Stimulated activated CD8-positive, alpha-beta memory T cell treated with anti-CD3 and anti-CD28 coated beads, Interleukin-12 subunit alpha, Interleukin-12 subunit beta, amount 100 ng/mL, for 24 hours (primary cell): ENCODE measurements around the gene SPDYE6.
"Not testable (repeated sequence)": the region's sequence is repeated elsewhere in the genome, so short reads cannot be mapped to it uniquely, and the experiment has no call there.

Experiments
- DNase-seq: peaks from one replicate; pipeline ENCODE4 v3.0.0-alpha.2; 2020; ENCODE audit errors: extremely low read depth

SPDYE6 gene

DNA sequence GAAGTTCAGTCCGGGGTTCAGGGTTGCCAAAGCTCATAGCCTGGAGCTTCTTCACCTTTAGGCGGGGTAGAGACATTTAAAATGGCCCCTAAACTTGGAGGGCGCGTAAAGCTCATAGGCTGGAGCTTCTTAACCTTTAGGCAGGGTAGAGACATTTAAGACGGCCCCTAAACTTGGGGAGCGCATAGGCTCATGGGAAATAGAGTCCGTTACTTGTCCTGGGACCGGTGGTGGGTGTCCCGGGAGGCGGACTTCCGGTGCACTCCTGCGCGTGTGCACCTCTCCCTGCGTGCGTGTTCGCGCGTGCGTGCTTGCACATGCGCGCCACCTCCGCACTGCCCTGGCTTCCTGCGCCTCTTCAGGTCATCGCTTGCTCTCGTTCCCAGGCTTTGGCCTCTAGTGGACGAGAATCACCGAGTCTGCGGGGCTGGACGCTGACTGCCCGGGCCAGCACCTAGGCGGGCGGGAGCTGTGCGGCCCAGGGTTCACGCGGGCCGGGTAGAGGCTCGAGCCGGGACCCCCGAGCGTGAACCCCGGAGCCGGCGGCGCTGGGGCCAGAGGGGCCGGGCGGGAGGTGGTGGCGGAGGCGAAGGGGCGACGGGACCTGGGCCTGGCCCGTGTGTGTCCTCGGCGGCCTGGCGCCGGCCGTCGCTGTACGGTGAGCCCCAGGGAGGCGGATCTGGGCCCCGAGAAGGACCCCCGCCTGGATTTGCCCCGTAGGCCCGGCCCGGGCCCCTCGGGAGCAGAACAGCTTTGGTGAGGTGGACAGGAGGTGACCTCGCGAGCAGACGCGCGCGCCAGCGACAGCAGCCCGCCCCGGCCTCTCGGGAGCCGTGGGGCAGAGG is 7.5 kb upstream of the SPDYE6 start:
- peak; percentile 84 for DNase-seq

DNA sequence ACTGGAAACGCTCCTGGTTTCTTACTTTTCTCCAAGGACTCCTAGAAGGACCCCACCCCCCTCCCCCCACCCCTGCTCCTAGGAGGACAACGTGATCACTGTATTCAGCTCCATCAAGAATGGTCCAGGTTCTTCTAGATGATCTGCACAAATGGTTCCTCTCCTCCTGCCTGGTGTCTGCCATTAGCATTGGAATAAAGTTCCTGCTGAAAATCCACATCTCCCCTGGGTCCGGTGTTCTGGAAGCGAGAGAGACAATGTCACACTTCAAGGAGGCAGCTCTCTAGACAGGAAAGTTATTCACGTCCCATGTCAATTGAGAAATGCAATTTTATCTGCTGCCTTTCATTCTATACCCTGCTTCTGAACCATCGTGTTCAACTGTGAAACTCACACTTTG is 9.3 kb downstream of the SPDYE6 start:
- not testable (repeated sequence) for DNase-seq

DNA sequence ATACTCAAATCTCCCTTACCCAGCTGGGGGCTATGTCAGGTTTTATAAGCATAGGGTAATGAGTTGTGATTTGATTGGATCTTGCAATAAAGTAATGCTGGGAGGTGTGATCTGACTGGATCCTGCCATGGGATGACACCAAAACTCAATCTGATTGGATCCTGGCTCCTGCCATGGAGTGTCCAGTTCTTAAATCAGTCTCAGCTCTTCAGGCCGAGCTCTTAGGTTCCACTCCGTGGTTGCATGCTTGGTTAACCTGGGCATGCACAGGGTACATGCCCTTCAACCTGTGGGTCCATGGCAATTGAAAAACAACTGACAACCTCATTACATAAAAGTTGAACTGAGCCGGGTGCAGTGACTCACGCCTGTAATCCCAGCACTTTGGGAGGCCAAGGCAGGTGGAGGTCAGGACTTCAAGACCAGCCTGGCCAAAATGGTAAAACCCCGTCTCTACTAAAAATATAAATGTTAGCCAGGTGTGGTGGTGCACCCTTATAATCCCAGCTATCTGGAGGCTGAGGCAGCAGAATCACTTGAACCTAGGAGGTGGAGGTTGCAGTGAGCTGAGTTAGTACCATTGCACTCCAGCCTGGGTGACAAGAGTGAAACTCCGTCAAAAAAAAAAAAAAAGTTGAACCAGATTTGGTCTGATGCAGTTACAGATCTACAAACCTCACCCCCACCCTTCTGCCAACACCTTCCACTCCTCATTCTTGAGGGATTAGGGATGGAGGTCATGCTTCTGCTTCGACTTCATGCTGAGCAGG is 15.5 kb downstream of the SPDYE6 start:
- DNase-seq, result not testable (repeated sequence)

DNA sequence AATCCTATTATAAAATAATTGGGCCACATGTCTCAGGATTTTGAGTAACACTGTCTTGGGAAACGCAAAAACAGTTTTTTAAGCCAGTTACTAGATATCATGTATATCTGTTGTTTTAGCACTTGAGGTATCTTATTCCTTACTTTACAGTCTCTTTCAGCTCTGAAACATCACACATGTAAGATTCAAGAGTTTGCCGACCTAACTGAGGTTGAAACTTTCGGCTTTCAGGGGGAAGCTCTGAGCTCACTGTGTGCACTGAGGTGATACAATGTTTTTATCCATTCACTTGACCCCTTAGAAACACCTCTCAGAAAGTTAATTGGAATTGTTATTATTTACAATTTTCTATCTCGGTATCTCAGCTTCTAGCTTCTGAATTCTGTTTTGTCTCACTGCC is 18.8 kb downstream of the SPDYE6 start:
- not testable (repeated sequence) for DNase-seq

DNA sequence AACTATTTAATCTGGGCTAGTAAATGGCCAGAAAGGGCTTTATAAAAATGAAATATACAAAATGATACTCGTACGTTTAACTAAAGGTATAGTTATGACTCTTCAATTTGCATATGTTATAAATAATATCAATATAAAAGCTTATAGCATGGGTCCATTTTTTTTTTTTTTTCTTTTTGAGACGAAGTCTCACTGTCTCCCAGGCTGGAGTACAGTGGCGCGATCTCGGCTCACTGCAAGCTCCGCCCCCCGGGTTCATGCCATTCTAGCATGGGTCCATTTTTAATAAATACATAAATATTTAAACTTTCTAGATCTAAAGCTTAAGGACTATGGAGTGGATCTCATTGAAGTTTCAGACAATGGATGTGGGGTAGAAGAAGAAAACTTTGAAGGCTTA is 19.2 kb downstream of the SPDYE6 start:
- not testable (repeated sequence) for DNase-seq

DNA sequence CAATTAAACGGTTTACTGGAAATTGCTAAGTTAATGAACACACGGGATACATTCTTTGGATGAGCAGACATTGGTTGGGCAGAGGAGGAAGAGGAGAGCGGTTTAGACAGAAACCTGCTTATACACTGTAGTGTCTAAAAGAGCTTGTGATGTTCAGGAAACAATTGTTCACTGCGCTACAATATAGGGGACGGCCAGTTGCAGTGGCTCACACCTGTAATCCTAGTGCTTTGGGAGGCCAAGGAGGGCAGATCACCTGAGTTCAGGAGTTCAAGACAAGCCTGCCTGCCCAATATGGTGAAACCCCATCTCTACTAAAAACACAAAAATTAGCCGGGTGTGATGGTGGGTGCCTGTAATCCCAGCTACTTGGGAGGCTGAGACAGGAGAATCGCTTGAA is 20.7 kb downstream of the SPDYE6 start:
- not testable (repeated sequence) for DNase-seq

DNA sequence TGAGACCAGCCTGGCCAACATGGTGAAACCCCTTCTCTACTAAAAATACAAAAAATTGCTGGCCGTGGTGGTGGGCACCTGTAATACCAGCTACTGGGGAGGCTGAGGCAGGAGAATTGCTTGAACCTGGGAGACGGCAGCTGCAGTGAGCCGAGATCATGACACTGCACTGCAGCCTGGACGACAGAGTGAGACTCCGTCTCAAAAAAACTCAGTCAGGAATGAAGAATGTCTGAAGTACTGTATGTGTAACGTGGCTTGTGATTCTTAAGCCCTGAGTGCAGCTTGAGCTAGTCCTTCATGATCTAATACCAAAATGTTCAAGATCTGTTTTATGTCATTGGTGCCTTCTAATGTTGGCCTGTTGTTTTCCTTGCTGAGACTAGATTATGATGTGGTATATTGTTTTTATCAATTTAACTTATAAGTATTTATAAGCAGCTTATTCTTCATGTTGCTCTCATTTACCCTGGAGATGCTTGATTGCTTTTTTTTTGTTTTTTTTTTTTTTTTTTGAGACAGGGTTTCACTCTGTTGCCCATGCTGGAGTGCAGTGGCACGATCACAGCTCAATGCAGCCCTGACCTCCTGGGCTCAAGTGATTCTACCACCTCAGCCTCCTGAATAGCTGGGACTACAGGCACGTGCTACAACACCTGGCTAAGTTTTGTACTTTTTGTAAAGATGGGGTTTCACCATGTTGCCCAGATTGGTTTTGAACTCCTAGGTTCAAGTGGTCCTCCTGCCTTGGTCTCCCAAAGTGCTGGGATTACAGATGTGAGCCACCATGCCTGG is 25.4 kb downstream of the SPDYE6 start:
- DNase-seq, result not testable (repeated sequence)

DNA sequence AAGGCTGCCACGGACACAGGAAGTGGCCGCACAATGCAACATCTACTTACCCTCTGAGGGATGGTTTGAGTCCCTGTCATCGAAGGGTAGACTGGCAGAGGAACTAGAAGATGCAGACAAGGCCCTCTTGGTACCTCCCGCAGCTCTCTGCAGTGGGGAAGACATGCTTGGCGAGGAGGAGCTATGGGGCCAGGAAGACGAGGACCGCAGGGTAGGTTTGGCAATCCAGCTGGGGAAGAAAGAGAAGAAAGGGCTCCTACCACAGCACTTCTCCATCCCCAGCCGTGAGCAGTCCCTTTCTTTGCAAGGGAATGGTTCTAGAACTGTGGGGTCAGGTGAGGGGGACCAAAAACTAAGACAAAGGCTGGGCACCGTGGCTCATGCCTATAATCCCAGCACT is 26.9 kb downstream of the SPDYE6 start:
- not testable (repeated sequence) for DNase-seq

DNA sequence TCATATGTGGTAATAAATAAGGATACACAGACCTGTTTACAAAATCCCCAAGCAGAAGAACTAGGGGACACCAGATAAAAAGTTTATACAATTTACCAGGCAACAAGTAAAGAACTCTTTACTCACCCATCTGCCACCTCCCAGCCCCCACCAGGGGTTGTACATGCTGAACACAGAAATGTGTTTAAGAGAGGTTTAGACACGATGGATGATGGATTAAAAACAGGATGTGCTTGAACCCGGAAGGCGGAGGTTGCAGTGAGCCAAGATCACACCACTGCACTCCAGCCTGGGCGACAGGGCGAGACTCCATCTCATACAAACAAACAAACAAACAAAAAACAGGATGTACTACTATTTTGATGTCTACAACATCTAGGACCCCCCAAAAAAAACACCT is 27.4 kb downstream of the SPDYE6 start:
- DNase-seq, result not testable (repeated sequence)

DNA sequence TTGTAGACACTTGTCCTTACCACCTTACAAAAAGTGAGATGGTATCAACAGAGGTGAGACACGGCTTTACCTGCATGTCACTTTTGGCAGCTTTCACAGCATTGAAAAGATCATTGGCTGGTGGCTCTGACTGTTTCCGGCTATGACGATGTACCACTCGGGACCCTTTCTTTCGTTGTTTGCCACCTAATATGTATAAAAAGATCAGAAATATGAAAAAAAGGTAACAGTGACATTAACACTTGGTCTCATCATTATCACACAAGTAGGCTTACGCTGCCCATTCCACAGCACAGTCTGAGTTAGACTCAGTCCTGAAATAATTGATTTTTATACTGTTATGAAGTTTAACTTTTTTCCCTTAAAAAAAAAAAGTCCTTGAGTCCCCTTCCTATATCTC is 29.1 kb downstream of the SPDYE6 start:
- DNase-seq, result not testable (repeated sequence)

DNA sequence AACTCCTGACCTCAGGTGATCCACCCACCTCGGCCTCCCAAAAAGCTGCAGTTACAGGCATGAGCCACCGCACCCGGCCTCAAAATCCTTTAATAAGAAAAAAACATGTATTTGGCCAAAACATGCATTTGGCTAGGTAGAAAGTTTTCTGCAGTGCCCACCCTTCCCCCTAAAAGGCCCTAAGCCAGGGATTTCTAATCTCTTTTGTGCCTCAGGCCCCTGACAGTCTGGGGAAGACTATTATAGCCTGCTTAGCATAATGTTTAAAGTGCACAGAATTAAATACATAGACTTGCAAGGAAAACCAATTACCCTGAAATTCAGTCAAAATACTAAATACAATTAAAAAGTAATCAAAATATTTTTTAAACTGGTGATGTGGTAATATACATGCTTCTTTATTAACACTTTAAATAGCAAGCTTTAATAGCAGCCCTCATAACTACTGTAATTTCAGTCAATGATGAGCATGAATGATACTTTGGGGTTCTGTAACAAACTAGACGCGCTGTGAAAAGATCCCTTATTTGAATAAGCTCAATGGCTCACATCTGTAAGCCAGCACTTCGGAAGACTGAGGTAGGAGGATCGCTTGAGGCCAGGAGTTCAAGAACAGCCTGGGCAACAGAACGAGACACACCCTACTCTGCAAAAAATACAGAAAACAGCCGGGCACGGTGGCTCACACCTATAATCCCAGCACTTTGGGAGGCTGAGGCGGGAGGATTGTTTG is 29.9 kb downstream of the SPDYE6 start:
- DNase-seq, result no peak

DNA sequence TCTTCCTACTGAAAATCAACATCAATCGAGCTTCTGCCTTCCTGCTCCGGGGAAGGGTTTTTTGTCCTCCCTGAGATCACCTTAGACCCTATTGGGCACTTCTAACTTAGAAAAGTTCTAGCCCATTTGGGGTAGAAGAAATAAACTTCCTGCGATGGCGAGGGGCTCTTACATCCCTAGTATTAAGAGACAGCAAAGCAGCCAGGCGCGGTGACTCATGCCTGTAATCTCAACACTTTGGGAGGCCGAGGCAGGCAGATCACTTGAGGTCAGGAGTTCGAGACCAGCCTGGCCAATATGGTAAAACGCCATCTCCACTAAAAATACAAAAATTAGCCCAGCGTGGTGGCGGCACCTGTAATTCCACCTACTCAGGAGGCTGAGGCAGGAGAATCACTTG is 31.1 kb downstream of the SPDYE6 start:
- DNase-seq, result not testable (repeated sequence)

DNA sequence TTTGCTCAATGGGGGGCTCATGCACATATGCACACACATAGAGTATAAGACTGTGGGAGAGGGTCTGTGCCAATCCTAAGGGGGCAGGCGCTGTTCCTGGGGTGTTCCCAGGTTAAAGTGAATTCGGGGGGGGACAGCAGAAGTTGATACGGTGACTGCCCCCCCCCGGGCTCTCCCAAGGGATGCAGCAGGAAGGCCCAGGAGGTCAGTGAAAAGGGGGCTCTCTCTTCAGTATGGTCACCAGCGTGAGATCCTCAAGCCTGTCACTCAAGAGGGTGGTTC is 32.4 kb downstream of the SPDYE6 start:
- no peak for DNase-seq

DNA sequence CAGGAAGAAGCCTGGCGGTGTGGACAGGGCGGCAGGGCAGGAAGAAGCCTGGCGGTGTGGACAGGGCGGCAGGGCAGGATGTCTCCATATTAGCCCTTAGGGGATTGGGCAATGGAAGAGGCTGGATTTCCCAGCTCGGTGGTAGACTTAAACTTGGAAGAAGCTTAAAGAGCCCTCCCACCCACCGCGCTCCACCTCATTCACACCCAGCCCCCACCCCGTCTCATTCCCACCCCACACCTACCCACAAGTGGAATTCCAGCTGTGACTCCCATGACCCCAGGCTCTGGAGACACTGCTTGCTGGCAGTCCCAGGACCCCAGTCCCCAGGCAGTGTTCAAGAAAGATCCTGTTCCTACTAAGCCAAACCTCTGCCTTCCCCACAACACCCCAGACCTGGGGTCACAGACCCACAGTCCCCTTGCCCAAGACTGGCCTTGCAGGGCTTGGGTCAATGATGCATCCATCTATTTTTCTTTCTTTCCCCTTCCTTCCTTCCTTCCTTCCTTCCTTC is 34.0 kb downstream of the SPDYE6 start:
- DNase-seq, result no peak

DNA sequence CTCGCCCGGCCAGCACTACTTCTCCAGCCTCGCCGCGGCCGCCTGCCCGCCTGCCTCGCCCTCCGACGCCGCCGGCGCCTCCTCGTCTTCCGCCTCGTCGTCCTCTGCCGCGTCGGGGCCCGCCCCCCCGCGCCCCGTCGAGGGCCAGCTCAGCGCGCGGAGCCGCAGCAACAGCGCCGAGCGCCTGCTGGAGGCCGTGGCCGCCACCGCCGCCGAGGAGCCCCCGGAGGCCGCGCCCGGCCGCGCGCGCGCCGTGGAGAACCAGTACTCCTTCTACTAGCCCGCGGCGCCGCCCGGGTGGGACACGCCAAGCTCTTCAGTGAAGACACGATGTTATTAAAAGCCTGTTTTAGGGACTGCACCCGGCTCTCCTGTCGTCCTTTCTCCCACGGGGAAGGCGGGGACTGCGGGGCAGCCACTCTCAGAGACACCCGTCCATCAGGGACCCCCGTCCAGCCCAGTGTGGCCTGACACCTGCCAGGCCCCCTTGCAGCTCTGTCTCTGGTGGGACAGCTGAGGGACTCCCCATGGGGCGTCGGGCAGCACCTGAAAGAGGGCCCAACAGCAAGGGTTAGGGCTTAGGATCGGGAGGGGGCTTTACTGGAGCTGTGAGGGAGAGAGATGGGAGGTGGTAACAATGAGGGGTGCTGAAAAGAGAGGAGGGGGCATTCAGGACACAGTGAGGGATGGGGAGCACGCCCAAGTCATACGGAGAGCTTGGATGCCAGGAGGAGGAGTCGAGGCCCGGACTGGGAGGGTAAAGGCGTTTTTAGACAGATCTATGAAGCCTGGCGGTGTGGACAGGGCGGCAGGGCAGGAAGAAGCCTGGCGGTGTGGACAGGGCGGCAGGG is 34.7 kb downstream of the SPDYE6 start:
- no peak for DNase-seq

DNA sequence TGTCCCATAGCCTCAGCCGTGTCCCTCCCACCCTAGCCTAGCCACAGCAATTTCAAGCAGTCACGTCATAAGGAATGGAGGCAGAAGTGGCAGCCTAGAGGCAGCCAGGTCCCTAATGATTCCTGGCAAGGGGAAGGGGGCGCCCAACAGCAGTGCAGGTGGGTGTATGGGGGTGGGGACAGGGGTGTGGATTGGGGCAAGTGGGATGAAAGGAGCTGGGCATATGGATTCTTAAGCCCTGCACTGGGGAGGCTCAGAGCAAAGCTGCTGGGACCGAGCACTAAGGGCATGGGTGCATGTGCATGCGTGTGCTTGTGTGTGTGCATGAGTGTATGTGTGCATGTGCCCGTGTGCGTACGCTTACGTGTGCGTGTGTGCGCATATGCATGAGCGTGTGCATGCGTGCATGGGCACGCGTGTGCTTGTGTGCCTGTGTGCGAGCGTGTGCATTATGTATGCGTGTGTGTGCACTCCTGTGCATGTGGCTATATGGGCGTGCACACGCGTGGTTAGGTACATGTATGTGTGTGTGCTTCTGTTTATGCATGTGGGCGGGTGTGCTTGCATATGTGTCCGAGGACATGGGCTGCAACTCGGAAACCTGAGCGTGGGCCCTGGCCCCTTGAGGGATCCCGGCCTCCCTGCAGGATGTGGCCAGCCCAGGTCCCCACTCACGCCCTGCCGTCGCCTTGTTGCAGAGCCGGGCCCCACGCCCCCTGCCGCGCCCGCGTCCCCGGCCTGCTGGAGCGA is 35.5 kb downstream of the SPDYE6 start:
- no peak for DNase-seq

DNA sequence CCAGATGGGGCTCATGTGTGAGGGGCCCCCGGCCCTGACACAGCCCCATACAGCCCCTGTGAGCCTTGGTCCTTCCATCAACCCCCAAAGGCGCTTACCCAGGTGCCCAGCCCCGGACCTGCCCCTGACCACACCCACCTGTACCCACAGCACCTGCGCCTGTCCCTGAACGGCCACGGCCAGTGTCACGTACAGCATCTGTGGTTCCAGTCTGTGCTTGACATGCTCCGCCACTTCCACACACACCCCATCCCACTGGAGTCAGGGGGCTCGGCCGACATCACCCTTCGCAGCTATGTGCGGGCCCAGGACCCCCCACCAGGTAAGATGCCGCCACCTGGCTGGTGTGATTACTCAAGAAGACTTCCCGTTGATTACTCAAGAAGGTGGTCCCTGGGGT is 36.1 kb downstream of the SPDYE6 start:
- DNase-seq, result no peak

DNA sequence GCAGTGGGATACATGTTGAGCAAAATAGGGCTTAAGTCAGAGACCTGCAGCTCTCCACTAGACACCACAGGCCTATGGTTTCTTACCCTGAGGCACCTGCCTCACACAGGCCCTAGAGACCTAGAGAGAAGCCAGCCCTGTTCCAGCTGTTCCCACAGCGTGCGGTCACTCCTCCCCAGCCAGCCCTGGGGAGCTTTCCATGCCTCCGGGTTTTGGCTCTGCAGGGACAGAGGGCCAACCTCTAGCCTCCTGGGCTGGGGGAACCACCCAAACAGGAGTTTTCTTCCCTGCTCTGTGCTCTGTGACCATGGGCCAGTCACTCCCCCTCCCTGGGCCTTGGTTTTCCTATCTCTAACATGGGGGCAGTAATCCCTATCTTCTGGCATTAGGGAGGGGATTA is 36.6 kb downstream of the SPDYE6 start:
- no peak for DNase-seq

DNA sequence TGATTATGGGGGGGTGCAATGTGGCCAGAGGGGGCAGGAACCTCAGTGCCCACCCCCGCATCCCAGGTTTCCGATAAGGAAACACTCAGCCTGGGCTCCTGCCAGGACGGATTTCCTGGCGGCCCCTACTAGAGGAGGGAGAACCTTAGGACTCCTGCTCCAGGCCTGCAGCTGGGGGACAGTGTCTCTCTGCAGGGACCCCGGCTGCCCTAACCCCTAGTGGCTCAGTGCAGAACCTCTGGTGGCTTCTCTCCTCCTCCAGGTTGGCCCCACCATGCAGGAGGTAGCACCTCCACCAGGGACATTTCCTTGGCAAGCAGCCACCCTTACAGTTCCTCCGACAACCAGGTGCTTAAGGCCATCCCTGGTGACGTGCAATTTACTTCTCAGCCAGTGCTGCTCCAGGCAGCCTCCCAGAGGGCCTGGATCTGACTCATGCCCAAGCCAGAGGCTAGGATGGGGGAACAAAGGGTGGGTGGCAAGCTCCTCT is 37.7 kb downstream of the SPDYE6 start:
- DNase-seq, result no peak
